HG03439 (cell line): ENCODE results near the gene IFNG-AS1.

Source experiments
- ATAC-seq: cut with Tn5 transposase; IDR thresholded peaks from one replicate; pipeline ENCODE4 v1.9.1; 2021; ENCODE audit warnings: mild to moderate bottlenecking, moderate library complexity; ENCODE audit not compliant: unreplicated experiment

IFNG-AS1 gene

DNA sequence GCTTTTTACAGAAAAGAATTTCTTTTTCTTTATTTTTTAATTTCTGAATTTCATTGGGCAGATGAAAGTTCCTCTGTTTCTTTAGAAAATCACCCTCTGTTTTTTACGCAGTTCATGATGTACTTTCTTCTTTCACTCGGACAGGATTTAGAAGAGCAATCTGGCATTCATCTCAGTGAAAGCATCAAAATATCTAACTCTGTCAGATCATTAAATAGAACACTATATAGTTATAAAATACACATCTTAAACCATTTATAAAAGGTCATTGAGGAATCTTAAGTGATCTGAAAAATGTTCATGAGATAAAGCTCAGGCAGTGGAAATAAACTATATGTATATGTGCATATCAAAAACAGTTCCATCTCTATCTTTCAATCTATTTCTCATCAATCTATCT lies 3.9 kb downstream of the IFNG-AS1 start:
- ATAC-seq: no peak

DNA sequence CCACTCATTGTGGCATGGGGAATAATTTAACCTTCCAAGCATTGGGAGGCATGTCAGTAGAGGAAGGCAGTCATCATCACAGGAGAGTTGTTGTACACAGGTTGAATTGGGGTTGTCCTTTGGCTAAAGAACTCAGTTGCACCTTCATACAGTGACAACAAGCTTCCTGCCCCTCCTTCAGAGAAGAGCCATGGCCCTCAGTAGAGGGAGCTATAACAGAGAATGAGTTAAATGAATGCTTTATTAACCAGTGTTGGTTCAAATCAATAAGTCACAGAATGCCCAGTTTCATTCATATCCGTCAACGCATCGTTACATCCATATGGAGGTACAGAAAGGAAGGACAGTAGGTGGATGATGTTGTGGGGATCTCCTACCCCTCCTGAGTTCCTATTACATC lies 4.8 kb downstream of the IFNG-AS1 start:
- ATAC-seq: no peak

DNA sequence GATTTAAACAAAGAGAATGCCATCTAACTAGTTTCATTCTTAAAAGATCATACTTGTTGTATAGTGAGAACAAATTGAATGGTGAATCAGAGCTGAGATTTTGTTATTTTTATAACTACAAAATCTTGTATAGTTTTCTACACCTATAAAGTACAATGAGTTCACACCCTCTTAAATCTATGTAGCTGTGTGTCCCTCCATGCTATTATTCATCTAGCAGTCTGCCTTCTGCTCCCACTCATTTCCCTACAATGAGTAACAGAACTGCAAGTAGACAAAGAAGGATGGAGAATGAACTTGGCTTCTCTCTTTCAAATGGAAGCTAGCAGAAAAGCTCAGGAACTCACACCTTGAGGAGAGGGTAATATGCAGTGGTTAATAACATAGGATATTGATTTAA lies 7.1 kb downstream of the IFNG-AS1 start:
- ATAC-seq: no peak

DNA sequence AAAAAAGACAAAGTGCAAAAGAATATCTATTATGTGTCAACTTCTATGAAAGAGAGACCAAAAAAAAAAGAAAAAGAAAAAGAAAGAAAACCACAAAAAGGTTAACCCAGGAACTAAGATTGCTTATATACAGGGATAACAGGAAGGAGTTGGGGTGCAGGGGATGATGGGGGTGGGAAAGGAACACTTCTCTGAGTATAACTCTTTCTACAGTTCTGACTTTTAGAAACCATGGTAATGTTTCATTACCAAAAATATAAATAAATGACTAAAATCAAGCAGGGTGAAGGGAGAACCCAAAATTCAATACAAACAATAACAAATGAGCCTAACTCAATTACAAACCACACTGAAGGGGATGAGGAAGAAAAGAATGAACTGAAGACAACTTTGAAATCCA lies 9.1 kb downstream of the IFNG-AS1 start:
- no peak for ATAC-seq

DNA sequence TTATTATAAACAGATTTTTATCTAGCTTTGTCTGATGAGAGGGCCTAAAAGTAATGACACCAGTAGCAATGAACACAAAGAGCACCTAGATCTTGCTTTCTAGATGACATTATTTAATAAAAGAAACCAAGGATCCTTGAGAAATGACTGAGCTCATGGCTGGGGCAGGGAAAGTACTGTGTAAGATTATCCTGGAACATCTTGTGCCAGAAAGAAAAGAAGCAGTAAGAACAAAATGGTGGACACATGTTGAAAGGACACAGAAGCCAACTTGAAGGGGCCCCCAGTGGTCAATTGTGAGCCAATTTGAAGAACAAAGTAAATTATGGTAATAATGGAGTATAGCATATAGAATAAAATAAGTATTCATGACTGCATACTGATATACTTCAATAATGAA lies 10.0 kb downstream of the IFNG-AS1 start:
- ATAC-seq: no peak

DNA sequence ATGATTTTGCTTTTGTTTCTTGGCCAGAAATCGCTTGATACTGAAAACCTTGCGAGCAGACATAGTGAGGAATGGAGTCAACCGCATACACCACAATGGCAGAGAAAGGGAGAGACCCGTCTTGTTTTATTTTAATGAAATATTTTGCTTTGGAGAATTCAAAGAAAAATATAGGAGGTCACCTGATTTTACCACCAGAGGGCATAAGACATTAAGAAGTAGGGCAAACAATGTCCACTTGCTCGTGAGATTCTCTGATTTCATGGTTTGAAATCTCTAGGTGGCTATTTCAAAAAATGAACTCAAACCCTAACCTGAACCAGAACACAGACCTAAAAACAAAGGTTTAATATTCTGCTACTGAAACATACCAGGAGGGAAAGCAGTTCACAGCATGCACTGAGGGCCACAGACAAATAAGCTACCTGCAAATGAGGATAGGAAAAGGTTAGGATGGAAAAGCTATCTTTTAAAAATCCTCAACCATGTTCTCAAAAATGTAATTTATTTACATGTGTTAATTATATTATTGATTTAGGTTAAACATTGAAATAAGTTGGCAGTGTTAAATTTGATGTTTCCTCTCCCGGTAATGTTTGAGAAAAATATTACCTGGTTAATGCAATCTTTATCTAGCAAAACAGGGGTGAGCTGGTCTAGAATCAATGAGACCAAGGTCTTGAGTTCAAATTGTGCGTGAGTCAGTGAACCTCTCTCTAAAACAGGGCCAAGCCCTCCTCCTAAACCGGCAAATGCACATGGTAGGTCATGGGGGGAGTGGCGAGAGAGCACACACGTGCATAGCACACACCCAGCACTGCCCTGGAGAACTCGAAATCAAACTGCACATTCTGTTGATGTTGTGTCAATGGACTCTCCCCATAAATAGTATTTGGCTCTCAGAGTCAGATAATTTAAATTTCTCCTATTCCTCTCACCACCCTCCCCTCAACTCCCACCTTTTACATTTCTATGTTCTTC lies 12.5 kb downstream of the IFNG-AS1 start:
- no peak for ATAC-seq

DNA sequence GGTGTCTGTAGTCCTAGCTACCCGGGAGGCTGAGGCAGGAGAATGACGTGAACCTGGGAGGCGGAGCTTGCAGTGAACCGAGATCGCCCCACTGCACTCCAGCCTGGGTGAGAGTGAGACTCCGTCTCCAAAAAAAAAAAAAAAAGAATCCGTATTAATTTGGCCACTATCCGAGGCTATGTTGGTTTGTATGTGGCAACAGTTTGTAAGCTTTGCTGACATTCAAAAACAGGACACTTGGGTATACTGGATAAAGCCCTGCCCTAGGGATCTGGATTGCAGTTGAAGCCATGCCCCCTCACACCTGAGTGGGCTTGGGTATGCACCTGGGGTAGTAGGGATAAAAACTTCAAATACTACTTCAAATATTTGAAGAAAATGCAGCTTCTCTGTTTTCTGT lies 14.5 kb downstream of the IFNG-AS1 start:
- no peak for ATAC-seq

DNA sequence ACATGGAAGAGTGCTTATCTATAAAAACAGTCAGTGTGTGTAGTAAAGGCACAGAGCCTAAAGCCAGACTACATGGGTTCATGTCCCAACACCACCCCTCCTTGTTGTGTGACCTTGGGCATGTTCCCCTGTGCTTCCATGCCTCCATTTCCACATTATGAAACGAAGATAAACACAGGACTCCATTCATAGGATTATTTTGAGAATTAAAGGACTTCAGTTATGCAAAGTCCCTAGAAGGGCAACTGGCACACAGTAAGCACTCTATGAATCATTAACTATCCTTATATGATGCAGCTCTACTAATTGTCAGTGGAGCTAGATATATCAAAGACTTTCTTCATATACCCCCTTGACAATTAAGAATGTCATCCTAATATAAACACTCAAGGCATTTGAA lies 17.8 kb downstream of the IFNG-AS1 start:
- ATAC-seq: no peak

DNA sequence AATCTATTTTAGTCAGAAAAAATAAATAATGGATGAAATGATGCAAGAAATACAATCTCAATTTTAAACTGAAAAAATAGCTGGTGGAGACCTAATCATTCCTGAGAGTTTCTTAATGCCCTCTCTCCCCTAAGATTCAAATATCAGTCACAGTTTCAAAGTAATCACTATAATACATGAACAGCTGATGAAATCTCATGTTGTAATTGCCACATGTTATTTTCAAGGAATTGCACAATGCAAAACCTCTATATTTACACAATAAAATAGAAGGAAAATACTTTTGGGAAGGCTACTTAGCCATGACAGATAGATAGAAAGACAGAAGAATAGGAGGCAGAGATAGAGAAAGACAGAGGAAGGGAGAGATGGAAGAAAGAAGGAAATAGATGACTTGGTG lies 18.2 kb downstream of the IFNG-AS1 start:
- ATAC-seq: no peak

DNA sequence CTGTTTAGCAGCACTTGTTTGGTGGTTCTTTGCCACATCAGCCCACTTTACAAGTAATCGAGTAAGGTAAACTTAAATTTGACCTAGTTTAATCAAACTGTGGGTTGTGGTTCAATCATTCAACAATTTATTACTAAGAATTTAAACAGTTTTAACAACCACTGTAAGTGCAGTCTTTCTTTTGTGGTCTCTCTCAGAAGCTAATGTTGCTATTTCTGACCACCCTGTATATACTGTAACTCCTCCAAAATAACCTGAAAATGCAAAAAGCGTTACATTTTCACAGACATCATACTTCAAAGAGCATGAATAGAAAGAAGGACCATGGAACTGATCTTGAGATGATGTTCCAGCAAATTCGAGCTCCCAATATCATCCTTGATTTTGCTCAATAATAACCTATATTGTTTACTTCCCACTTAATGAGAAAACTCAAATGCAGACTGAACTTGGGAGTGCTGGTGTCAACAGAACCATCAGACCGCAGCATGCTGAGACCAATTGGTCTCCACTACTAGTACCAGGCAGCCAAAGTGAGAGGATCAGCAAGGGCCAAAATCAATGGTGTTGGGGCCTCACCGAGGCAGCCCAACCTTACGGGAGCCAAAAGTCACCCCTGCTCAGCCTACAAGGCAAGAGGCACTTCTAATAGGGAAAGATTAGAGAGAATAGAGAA lies 22.1 kb downstream of the IFNG-AS1 start:
- ATAC-seq: no peak

DNA sequence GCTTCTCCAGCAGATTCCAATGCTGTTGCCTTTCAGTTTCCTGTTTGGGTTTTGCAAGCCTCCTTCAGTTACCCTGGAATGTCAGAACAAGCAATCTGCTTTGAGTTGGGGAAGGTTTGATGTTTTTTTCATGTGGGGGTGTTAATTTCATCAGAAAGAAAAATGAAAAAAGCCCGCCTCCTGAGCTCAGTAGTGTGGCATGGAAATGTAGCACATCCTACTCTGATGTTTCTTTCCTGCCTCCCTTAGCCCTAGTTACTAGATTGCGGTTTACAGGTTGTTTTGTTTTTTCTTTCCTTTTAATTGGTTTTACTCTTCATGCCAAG lies 22.6 kb downstream of the IFNG-AS1 start:
- no peak for ATAC-seq

DNA sequence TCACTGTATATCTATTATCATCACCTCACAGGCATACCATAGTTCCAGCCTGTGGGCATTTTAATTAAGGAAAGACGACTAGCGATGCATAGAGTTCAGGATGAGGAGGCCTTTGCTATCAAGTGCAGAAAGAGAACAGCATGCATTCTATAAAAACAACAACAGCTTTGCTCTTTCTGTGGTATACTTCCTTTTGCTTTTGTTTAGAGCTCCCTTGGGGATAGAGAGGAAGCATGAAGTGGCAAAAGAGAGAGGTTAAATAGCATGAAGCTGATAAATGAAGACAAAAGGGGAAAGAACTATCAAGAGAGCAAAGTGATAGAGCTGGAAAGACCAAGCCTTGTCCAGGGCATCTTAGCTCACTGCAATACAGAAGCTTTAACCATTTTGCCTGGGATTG lies 23.5 kb downstream of the IFNG-AS1 start:
- ATAC-seq: peak; percentile 62

DNA sequence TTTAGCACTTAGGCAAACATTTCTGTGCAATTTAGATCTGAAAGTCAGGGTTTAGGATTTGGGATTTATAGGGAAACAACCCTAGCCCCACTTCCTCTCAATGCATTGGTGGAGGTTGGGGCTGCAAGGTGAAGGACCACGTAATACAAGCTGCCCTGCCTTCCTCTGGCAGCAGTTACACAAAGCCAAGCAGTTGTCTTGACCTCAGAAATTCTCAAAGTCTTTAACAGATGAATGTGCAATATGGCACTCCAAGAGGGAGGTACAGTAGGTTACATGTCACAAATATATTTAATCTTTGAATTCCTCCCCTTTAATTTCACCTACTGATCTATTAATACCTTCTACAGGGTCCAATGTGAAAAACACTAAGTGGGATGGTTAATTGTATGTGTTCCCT lies 23.9 kb downstream of the IFNG-AS1 start:
- no peak for ATAC-seq

DNA sequence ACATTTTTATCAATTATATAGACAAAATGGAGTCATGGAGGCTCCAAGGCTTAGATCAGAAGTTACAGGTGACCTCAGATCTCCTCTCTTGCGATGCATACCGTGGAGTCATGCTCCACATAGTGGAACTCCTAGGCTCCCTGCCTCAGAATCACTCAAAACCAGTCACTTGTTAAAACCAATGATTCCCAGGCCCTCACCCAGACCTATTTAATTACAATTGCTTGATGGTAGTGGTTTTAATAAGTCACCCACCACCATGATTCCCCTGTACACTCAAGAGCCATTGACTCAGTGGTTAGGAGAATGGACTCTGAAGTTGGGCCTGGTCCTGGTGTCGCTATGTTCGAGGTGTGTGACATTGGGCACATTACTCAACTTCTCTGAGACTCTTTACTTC lies 26.9 kb downstream of the IFNG-AS1 start:
- ATAC-seq: no peak

DNA sequence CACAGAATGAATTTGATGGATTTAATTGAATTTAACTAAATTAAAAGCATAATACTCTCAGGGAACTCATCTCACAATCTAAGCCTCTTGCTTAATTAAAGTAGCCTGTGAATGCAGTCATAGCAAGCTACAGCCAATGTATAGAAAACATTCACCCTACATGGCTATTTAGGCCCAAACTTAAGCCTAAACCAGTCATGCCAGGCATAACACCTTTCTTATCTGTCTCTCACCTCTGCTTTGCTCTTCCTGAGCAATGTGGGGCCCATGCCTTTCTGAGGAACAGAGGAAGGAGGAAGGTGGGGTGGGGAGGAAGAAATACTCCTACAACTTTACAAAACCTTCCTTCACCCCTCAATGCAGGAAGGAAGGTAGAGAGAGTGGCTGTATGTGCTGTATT lies 29.1 kb downstream of the IFNG-AS1 start:
- ATAC-seq: no peak

DNA sequence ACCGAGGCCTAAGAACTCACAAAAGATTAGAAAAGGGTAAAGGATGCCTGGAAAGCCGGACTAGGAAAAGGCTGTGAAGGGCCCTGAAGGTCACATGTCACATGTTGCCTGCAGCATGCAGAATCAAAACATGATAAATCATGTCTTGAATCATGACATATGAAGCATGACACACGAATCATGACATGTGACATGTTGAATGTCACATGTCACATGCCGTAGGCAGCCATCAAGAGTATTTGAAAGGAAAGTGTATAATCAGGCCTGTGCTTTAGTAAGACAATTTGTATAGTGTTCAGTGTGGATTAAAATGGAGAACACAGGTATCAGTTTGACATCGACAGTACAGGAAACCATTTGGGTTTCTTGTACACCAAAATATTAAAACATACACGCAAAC lies 30.8 kb downstream of the IFNG-AS1 start:
- ATAC-seq: no peak

DNA sequence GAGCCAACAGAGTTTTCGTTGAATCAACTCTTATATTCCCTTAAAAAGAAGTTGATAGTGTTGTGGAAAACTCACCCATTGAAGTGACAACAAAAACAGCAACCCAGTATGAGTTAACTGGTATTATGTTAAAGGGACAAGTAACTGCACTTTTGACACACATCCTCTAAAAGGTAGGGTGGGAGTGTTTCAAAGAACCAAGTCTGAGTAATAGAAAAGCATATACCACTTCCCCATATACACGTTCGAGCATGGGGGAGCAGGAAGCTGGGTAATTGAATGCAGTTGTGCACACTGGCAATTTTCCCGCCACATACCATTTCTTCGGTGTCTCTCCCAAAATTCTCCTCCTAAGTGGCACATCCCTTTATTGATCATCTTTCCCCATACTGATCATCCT lies 31.5 kb downstream of the IFNG-AS1 start:
- ATAC-seq: no peak

DNA sequence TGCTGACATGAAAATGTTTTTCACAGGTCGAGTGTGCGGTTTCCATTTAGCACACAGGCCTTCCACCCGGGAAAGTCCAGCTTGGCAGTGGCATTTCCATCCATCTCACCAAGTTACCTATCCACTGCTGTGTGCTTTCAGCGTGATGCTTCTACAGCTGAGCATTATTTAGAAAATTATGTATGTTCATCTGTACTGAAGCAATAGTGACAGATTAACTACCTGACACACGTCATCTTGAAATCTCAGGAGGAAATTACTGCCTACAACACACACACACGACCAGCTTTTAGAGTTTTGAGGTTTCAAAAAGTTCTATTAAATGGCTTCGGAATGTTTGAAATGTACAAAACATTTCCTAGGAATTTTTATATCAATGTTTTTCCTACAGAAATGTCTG lies 39.4 kb downstream of the IFNG-AS1 start:
- ATAC-seq: no peak

DNA sequence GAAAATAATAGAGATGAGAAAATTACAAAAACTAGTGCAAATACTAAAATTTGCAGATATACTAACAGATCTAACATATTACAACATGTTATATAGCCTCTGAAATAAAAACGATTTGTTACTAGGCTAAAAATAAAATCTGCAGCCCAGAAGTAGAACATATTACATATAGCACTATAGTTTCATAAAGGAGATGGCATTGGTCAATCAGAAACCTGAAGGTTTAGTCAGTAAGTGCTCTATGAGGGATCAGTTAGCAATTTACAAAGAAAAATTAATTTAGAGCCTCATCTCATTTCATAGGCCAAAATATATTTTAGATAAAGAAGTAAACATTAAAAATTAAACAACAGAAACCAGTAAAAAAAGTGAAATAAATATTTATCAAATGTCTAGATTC lies 41.0 kb downstream of the IFNG-AS1 start:
- no peak for ATAC-seq

DNA sequence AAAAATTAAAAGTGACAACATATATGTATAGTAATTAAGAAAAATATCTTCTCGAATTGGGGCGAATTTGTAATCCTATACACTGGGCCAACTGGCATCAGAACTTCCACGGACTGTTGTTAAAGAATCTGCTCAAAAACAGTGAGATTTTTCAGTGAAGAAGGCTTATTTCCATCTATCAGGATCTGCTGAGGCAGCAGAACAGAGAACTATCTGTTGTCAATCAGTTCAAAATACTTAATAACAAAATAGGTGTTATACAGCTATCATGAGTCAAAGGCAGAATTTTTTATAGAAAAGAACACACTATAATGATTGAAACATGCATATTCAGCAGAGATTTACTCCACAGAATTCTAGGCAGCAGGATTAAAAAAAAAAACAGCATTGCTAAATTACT lies 41.9 kb downstream of the IFNG-AS1 start:
- no peak for ATAC-seq

DNA sequence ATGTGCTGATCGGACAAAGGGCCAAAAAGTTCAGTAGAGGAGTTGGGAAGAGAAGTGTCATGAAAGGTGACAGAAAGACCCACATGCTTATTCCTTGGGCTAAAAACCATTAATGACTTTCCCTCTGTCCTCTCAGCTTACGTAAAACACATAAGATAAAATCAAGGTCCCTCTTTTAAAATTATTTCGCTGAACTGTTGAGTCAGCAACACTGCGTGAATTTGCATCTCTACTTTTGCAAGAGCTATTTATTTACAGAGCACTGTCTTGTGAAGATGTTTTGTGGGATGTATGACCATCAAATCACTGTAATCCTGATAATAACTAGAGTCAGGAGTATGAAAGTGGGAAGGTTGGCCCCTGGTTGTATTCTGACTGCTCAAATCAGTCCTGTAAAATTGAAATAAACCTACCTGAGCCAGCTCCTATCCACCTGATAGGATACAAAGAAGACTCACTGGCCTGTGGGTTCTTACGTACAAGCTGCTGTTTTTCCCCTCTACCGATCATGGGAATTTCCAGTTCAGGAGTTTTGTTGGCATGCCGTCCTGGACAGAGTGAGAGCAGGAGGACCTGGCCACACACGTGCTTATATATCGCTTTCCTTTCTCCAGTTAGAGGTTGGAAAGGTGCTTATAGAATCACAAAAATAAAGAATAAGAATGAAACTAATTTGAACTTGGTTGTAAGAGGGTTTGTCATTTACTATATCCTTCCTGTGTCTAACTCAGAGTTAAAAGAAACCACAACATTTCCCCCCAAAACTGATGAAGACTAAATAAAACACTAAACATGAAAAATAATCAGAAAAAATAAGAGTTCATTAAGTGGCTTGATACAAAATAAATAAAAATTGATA lies 42.9 kb downstream of the IFNG-AS1 start:
- no peak for ATAC-seq

DNA sequence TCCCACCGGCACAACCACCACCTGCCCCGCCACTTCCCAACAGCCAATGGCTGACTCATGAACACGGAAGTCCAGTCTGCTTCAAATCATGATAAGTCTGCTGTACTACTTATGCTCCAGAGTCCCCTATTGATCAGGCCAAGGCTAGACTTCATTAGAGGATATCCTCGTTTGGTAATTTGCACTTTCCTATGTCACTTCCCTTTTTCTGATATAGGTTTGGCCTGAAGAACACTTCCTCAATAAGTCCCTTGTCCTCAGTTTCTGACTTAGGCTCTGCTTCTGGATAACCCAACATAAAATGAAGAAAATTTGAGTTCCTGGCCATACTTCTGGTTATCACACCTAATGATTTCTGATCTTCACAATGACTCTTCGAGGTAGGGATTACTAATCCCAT lies 45.3 kb downstream of the IFNG-AS1 start:
- ATAC-seq: no peak
